Measurements from ENCODE around the gene TMEM80. TPM values are rescaled to one million over a fixed set of nuclear protein-coding genes. Genes with fewer than 3 reads are reported as not detected.

TMEM80 gene
- total and polyA plus RNA-seq, 2 of the 8 experiments (the other 6 are each of a cell fraction or from before 2014, with no cell fraction given) = 8.0 to 16.3 TPM

DNA sequence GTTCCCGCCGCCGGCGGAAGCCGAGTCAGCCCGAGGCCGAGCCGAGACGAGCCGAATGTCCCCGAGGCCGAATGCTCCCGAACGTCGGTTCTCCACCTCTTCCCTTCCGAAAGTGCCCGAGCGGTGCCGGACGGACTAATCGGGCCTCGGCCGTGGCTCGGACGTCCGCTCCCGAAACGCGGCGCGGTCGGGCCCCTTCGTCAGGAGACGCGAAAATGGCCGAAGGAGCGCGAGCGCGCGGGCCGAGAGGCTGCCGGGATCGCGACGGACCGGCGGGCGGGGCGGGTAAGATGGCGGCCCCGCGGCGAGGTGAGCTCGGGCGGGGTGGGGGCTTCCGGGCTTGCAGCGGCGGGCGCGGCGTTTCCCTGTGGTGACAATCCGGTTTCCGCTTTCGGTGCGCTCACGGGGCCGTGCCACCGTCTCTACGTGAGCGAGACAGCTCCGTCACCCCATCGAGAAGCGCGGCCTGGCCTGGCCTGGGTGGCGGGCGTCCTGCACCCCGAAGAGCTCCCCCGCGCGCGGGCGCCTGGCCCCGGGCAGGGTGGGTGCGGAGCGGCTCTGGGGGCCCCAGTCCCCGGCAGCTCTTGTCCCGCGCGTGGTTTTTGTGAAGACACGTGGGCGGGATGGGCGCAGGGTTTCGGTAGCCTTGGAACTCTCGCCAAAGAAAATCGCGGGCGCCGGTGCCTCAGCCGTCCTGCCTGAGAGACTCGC is at the start of gene TMEM80 (continued):
- no peak for TF ChIP-seq RNF2 (IDR thresholded peaks at IDR 0.05; ENCODE audit: borderline replicate concordance, low read depth, low read length, missing control alignments, poor library complexity, severe bottlenecking)
- peak; percentile 42 for TF ChIP-seq TAF1 (IDR thresholded peaks at IDR 0.05; ENCODE audit: low read depth, low read length)
- no peak for TF ChIP-seq GTF2F1 (IDR thresholded peaks at IDR 0.05; ENCODE audit: borderline replicate concordance, low read depth, low read length)
- TF ChIP-seq, protein P1, sequence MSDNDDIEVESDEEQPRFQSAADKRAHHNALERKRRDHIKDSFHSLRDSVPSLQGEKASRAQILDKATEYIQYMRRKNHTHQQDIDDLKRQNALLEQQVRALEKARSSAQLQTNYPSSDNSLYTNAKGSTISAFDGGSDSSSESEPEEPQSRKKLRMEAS (IDR thresholded peaks at IDR 0.05) = 0 out of 2 replicates have a peak, but pooled peaks have one; percentile 20
- TF ChIP-seq EP300 (IDR thresholded peaks at IDR 0.05; ENCODE audit: borderline replicate concordance in 1 of 2, low read depth in 2 of 2, low read length in 2 of 2) = no peak
- no peak for TF ChIP-seq KDM5A (IDR thresholded peaks at IDR 0.05; ENCODE audit: low read length)
- peak; percentile 83 for TF ChIP-seq PHF8 (conservative IDR thresholded peaks at IDR 0.05; ENCODE audit: low read depth, low read length)
- TF ChIP-seq NANOG (IDR thresholded peaks at IDR 0.05; ENCODE audit: insufficient read depth, low read depth, low read length, poor library complexity, severe bottlenecking) = no peak
- TF ChIP-seq, protein P2, sequence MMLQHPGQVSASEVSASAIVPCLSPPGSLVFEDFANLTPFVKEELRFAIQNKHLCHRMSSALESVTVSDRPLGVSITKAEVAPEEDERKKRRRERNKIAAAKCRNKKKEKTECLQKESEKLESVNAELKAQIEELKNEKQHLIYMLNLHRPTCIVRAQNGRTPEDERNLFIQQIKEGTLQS (IDR thresholded peaks at IDR 0.05; ENCODE audit: insufficient read depth, low read depth, low read length) = no peak
- no peak for TF ChIP-seq SUZ12 (IDR thresholded peaks at IDR 0.05; ENCODE audit: low read length)
- no peak for TF ChIP-seq RAD21 (IDR thresholded peaks at IDR 0.05 in 1 of 2, conservative IDR thresholded peaks at IDR 0.05 in 1 of 2; ENCODE audit: low read depth in 2 of 2, low read length in 2 of 2)
- TF ChIP-seq TBP (IDR thresholded peaks at IDR 0.05; ENCODE audit: low read depth, low read length) = peak; percentile 26; the same call in 1 of the 2 replicates
- TF ChIP-seq KDM4A (IDR thresholded peaks at IDR 0.05; ENCODE audit: low read depth, low read length, severe bottlenecking) = peak; percentile 29
- TF ChIP-seq ASH2L (IDR thresholded peaks at IDR 0.05; ENCODE audit: low read length) = peak; percentile 76
- TF ChIP-seq POLR2A (IDR thresholded peaks at IDR 0.05; ENCODE audit: control extremely low read depth in 1 of 2, low read depth in 2 of 2, low read length in 2 of 2) = peak in 1 of 2 experiments; percentile 59; a peak in 1 of 3 replicates
- TF ChIP-seq CEBPB (IDR thresholded peaks at IDR 0.05; ENCODE audit: low read depth, low read length) = no peak
- peak; percentile 68 for TF ChIP-seq TAF7 (optimal IDR thresholded peaks at IDR 0.05; ENCODE audit: borderline replicate concordance, low read depth, low read length)
- TF ChIP-seq BCL11A (IDR thresholded peaks at IDR 0.05; ENCODE audit: low read depth in 2 of 2, low read length in 2 of 2) = no peak
- TF ChIP-seq BRCA1 (IDR thresholded peaks at IDR 0.05; ENCODE audit: low read depth, low read length) = no peak
- 0 out of 2 replicates have a peak, but pooled peaks have one; percentile 8 for TF ChIP-seq CREB1 (IDR thresholded peaks at IDR 0.05)
- TF ChIP-seq TCF12 (IDR thresholded peaks at IDR 0.05; ENCODE audit: low read depth, low read length) = no peak
- TF ChIP-seq NRF1 (IDR thresholded peaks at IDR 0.05; ENCODE audit: low read depth, low read length) = no peak
